ENCODE data around the gene ADGRL3. TPM values are rescaled to one million over a fixed set of nuclear protein-coding genes. Genes with fewer than 3 reads are reported as not detected.

The ADGRL3 gene
- polyA plus RNA-seq, 1 experiment: 0.35 TPM

DNA sequence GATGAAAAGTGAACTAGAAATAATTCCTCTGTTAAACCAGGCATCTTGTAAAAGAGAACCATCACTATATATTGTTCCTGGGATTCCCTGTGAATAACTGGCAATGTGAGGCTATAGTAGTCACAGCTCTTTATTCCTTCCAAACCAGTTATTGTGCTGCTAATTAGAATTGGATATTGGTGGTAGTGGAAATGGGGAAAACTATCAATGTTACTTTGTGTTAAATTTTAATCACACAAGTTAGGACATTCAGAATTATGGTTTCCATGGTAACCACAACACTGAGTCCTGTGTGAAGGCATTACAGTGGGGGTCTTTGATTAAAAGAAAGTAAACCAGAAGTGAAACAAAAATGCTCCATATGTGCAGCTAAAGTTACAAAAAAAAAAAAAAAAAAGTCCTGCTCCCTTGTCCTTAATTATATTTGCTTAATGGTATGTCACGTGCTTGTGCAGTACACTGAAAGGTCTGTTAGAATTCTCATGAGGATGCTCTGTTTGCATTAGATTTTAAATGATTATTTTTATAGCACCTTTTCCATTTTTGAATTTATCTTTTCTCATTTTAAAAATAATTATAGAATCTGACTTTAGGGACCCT lies 200.4 kb downstream of the ADGRL3 start:
- DNase-seq (ENCODE audit: low read depth, low spot score): no peak
- POLR2A ChIA-PET: no interaction called here
- Histone ChIP-seq H3K4me3 (ENCODE audit: low read depth, low read length) (no peak overlapping the region), H3K27me3 (ENCODE audit: control insufficient read depth, insufficient read depth, low read length) (no peaks in the 10 kb centered on the region), H3K9me3 (ENCODE audit: control insufficient read depth, insufficient read depth, low read length) (no peaks in the 10 kb centered on the region), H3K27ac (ENCODE audit: low read depth, low read length) (no peak overlapping the region)
- TF ChIP-seq, protein P1, sequence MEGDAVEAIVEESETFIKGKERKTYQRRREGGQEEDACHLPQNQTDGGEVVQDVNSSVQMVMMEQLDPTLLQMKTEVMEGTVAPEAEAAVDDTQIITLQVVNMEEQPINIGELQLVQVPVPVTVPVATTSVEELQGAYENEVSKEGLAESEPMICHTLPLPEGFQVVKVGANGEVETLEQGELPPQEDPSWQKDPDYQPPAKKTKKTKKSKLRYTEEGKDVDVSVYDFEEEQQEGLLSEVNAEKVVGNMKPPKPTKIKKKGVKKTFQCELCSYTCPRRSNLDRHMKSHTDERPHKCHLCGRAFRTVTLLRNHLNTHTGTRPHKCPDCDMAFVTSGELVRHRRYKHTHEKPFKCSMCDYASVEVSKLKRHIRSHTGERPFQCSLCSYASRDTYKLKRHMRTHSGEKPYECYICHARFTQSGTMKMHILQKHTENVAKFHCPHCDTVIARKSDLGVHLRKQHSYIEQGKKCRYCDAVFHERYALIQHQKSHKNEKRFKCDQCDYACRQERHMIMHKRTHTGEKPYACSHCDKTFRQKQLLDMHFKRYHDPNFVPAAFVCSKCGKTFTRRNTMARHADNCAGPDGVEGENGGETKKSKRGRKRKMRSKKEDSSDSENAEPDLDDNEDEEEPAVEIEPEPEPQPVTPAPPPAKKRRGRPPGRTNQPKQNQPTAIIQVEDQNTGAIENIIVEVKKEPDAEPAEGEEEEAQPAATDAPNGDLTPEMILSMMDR (IDR thresholded peaks at IDR 0.05; ENCODE audit: low read depth, low read length): no peak
- CTCF ChIA-PET: no interaction called here

DNA sequence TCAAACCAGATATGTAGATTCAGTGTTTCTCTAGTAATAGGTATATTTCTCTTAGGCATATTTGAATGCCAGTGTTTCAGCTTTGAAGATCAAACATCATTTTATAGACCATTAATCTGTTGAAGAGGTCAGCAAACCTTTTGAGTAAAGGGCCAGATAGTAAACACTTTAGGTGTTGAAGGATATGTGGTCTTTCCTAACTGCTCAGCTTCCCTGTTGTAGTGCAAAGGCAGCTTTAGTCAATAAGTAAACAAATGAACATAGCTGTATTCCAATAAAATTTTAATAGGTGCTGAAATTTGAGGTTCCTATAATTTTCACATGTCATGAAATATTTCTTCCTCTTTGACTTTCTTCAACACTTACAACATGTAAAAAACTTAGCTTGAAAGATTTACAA lies 201.6 kb downstream of the ADGRL3 start:
- Histone ChIP-seq H3K4me3 (ENCODE audit: low read depth, low read length) (no peak overlapping the region), H3K27ac (ENCODE audit: low read depth, low read length) (no peak overlapping the region), H3K27me3 (ENCODE audit: control insufficient read depth, insufficient read depth, low read length) (no peaks in the 10 kb centered on the region), H3K9me3 (ENCODE audit: control insufficient read depth, insufficient read depth, low read length) (no peaks in the 10 kb centered on the region)
- no peak for DNase-seq (ENCODE audit: low read depth, low spot score)
- ChIA-PET POLR2A (no interaction called here), CTCF (no interaction called here)
- TF ChIP-seq, protein P1 (IDR thresholded peaks at IDR 0.05; ENCODE audit: low read depth, low read length): no peak

DNA sequence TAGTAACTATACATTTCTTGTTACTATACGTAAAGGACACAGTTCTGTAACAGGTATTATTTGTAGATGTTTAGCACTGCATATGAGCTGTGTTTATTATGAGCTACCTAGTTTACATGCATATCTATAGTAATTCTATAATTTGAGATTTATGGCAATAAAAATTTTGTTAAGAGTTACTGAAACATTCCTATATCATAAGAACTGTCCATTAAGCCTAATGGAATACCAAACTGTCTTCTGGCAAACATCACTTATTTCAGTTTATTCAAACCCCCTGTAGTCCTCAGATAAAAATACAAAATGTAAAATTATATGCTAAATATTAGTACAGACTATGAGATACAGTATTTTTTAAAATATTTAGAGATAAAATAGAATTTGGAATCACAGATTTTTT lies 205.2 kb downstream of the ADGRL3 start:
- TF ChIP-seq, protein P1 (IDR thresholded peaks at IDR 0.05; ENCODE audit: low read depth, low read length): no peak
- CTCF ChIA-PET: no interaction called here
- Histone ChIP-seq H3K4me3 (ENCODE audit: low read depth, low read length) (no peak overlapping the region), H3K27ac (ENCODE audit: low read depth, low read length) (no peak overlapping the region), H3K27me3 (ENCODE audit: control insufficient read depth, insufficient read depth, low read length) (no peaks in the 10 kb centered on the region), H3K9me3 (ENCODE audit: control insufficient read depth, insufficient read depth, low read length) (no peaks in the 10 kb centered on the region)
- no peak for DNase-seq (ENCODE audit: low read depth, low spot score)
- POLR2A ChIA-PET: no interaction called here

DNA sequence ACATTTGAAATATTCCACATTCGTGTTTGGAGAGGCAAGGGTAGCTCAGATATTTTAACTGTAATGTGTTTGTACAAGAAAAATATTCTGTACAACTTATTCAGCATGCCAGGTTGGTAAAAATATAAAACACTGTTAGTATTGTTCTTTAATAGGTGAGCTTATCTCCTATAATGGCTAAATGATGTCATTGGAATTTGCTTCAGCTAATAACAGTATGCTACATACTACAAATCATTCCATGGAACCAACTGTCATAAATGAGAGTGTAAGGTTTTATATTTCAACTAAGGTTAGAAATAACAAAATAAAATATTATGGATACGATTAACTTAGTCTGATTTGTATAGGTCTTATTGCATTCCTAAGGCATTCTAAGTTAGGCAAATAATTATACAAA lies 206.6 kb downstream of the ADGRL3 start:
- ChIA-PET CTCF (no interaction called here), POLR2A (no interaction called here)
- H3K27me3 ChIP-seq (ENCODE audit: control insufficient read depth, insufficient read depth, low read length): no peaks in the 10 kb centered on the region
- H3K9me3 ChIP-seq (ENCODE audit: control insufficient read depth, insufficient read depth, low read length): no peaks in the 10 kb centered on the region
- TF ChIP-seq, protein P1 (IDR thresholded peaks at IDR 0.05; ENCODE audit: low read depth, low read length): no peak
- DNase-seq (ENCODE audit: low read depth, low spot score): no peak
- H3K4me3 ChIP-seq (ENCODE audit: low read depth, low read length): no peak overlapping the region
- H3K27ac ChIP-seq (ENCODE audit: low read depth, low read length): no peak overlapping the region

DNA sequence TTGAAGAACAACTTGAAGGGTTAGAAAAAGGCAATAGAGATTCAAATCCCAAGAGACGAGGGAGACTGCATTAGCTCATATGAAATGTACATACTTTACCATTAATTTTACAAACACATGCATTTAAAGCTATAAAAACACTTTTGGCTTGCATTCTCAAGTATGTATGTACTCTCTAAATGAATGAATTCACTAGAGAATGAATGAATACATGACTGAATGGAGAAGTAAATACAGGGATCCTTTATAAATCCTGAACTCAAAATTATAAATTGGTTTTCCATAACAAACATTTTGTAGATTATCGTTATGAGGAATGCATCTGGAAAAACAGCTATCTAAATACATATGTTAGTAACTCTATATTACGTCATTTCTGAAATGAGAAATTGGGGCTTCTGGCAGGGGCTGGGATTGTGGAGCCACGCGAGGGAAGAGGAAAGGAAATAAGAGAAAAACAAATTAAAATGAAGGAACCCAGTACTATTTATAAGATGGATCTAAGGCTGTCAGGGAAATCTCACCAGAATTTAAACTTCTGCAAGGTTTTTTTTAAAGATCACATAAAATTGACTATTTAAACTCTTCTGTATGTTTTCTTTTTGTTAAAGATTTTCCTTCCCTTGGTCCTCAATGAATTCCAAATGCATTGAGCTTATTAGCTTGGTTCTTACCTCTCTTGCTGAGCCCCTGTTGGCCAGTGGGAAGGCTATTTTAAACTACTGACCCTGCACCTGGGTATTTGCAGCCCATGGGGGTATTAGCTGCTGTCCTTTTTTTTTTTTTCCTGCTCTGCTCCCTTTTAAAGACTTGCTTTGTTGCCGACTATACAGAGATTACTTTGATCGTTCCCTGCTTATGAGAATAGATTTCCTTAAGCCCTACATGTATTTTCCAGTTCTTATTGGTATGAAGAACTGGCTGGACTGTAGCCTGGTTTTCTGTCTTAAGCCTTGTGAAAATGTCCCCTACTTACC lies 207.8 kb downstream of the ADGRL3 start:
- no peak for DNase-seq (ENCODE audit: low read depth, low spot score)
- no peaks in the 10 kb centered on the region for H3K9me3 ChIP-seq (ENCODE audit: control insufficient read depth, insufficient read depth, low read length)
- H3K4me3 ChIP-seq (ENCODE audit: low read depth, low read length): no peak overlapping the region
- TF ChIP-seq, protein P1 (IDR thresholded peaks at IDR 0.05; ENCODE audit: low read depth, low read length): no peak
- no peak overlapping the region for H3K27ac ChIP-seq (ENCODE audit: low read depth, low read length)
- ChIA-PET CTCF (interaction anchor here (0.6 kb wide), 1 partner anchor 31 kb away, joined by 5 read pairs; no protein-coding TSS in a partner anchor), POLR2A (no interaction called here)
- H3K27me3 ChIP-seq (ENCODE audit: control insufficient read depth, insufficient read depth, low read length): no peaks in the 10 kb centered on the region
